Muscle layer of colon (tissue), 2 donors: Measurements from ENCODE around the gene MACROD1.

Experiments used
- H3K27ac ChIP-seq: one replicate; pipeline ENCODE4 v1.7.0; 2013; ENCODE audit warnings: low read depth, mild to moderate bottlenecking, low read length, moderate library complexity
- H3K27me3 ChIP-seq, 2 donors: one replicate each; pipeline ENCODE4 v1.7.0; 2013; ENCODE audit warnings: low read length in 2 of 2, mild to moderate bottlenecking in 2 of 2; ENCODE audit not compliant: insufficient read depth in 2 of 2, control insufficient read depth in 1 of 2
- H3K36me3 ChIP-seq: one replicate; pipeline ENCODE4 v1.7.0; 2013; ENCODE audit warnings: mild to moderate bottlenecking, low read length; ENCODE audit not compliant: insufficient read depth
- H3K4me1 ChIP-seq: one replicate; pipeline ENCODE4 v1.7.0; 2013; ENCODE audit warnings: mild to moderate bottlenecking, low read length; ENCODE audit not compliant: insufficient read depth
- H3K4me3 ChIP-seq, 2 donors: one replicate each; pipeline ENCODE4 v1.7.0; 2013; ENCODE audit warnings: low read length in 2 of 2, low read depth in 1 of 2, mild to moderate bottlenecking in 1 of 2, moderate library complexity in 1 of 2
- H3K9ac ChIP-seq: one replicate; pipeline ENCODE4 v1.7.0; 2013; ENCODE audit warnings: low read length
- H3K9me3 ChIP-seq: one replicate; pipeline ENCODE4 v1.7.0; 2013; ENCODE audit warnings: mild to moderate bottlenecking, low read length
- donor health status: abdominal sarcoma.
- donor health status: Adenocarcinoma of cecum.

MACROD1 gene

DNA sequence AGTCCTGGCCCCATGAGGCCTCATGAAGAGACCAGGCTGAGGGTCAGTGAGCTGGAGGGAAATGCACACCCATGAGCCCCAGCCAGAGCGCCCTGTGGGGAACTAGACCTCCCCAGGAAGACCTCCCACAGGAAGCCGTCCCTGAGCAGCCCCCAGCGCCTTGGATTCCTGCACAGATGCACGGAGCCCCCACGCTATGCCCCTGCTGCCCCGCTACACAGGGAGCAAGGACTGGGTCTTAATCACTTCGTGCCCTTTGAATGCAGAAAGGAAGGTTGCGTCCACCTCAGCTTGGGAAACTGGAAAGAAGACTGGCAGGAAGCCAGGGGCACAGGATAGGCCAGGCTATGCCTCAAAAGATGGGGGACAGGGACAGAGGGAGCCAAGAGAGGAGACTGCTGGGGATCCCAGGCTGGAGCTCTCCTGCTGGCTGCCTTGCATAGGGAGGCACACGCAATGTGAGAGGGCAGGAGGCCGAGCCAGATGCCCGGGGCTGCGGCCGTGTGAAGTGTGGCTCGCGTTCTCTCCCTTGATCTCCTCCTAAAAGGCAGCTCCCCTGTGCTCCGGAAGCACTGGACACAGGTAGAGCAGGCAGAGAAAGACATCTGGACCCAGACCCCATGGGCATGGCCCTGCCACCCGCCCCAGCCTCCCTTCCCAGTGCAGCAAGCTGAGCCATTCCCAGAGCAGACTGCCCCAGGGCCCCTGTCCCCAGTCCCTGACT is 32.8 kb downstream of the MACROD1 start:
- Histone ChIP-seq H3K27ac (no peak overlapping the region), H3K4me1 (peaks cover 3% of the 10 kb centered on the region), H3K9ac (no peak overlapping the region), H3K9me3 (no peaks in the 10 kb centered on the region), H3K4me3 (no peak overlapping the region), H3K36me3 (no peaks in the 10 kb centered on the region), H3K27me3 (no peaks in the 10 kb centered on the region)

DNA sequence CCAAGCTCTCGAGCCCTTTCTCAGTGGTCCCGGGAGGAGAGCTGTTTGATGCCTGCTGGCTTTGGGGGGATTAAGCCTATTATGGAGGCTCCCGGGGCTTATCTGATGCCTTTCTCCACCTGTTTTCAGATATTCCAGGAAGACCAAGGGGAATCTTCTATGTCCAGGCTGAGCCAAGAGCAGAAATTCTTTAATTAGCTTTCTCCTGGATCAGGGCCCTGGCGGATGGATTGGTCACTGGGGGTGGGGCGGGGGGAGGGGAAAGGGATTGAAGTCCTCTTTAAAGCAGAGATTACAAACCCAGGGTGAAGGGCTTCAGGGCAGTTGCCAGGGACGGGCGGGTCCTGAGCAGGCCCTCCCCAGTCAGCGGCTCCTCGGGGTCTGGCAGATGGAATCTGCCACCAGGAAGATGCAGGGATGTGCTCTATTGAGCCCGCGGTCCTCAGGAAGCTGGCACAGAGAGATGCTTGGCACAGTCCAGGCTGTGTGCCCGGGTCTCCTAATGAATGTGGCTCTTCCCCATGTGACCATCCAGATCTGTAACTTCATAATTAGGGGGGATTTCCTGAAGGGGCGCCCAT is 33.6 kb downstream of the MACROD1 start:
- no peak overlapping the region for H3K4me3 ChIP-seq
- no peaks in the 10 kb centered on the region for H3K27me3 ChIP-seq
- no peak overlapping the region for H3K27ac ChIP-seq
- no peaks in the 10 kb centered on the region for H3K4me1 ChIP-seq
- no peak overlapping the region for H3K9ac ChIP-seq
- no peaks in the 10 kb centered on the region for H3K9me3 ChIP-seq
- no peaks in the 10 kb centered on the region for H3K36me3 ChIP-seq

DNA sequence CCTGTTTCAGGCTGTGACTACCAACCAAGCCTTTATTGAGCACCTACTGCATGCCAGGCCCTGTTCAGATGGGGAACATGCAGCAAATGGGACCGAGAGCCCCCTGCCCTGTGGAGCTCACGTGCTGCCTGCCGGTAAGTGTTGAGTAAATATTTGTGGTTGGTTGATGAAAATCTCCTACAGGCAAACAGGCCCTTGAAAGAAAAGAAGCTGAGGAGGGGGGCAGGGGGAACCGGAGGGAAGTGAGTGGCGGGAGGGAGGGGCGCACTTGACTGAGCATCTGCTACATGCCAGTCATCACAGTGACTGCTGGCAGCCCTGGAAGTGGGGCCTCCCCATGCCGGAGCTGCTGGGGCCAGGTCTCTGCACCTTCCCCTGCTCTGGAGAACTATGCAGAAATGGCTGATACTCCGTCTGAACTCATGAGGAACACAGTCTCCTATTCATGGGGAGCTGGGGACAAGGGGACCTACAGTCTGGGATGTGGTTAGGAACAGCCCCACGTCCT is 34.2 kb downstream of the MACROD1 start:
- H3K27me3 ChIP-seq, result no peaks in the 10 kb centered on the region
- H3K9me3 ChIP-seq, result no peaks in the 10 kb centered on the region
- no peaks in the 10 kb centered on the region for H3K36me3 ChIP-seq
- no peak overlapping the region for H3K4me3 ChIP-seq
- H3K4me1 ChIP-seq, result no peaks in the 10 kb centered on the region
- no peak overlapping the region for H3K27ac ChIP-seq
- no peak overlapping the region for H3K9ac ChIP-seq

DNA sequence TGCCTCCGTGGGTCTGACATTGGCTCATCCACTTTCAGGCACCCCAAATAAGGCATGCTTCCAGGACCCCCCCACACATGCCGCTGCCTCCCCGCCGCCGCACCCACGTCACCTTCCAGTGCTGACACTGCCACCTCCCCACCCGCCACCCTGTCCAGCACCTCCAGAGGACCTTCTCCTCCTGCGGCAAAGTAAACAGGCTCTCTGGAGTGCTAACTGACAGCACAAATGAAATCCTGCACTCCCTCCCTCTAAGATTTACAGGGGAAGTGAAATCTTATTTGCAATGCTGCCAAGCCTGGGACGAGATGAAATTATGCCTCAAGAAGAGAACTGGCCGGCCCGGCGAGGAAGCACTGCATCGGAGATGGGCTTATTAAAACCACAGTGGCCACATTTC is 35.3 kb downstream of the MACROD1 start:
- Histone ChIP-seq H3K36me3 (no peaks in the 10 kb centered on the region), H3K27ac (no peak overlapping the region), H3K9ac (no peak overlapping the region), H3K27me3 (no peaks in the 10 kb centered on the region), H3K4me1 (no peaks in the 10 kb centered on the region), H3K4me3 (no peak overlapping the region), H3K9me3 (no peaks in the 10 kb centered on the region)

DNA sequence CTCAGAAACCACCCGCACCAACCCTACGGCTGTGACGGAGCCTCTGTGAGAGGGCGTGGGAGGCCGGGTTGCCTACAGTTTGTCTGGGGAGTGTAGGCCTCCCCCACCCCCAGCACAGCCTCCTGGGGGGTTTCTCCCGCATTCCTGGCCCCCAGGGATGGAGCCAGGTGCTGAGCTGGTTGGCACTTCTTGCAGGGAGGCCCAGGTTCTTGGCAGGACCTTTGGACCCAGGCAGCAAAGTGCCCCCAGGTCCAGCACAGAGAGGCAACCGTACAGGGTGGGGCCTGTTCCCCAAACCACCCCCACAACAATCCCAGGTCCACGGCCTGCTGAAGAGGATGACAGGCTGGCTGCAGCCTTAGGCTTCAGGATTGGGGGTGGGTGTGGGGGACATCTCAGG is 36.5 kb downstream of the MACROD1 start:
- Histone ChIP-seq H3K4me3 (no peak overlapping the region), H3K9ac (no peak overlapping the region), H3K36me3 (no peaks in the 10 kb centered on the region), H3K27ac (no peak overlapping the region), H3K4me1 (no peaks in the 10 kb centered on the region), H3K9me3 (no peaks in the 10 kb centered on the region), H3K27me3 (no peaks in the 10 kb centered on the region)

DNA sequence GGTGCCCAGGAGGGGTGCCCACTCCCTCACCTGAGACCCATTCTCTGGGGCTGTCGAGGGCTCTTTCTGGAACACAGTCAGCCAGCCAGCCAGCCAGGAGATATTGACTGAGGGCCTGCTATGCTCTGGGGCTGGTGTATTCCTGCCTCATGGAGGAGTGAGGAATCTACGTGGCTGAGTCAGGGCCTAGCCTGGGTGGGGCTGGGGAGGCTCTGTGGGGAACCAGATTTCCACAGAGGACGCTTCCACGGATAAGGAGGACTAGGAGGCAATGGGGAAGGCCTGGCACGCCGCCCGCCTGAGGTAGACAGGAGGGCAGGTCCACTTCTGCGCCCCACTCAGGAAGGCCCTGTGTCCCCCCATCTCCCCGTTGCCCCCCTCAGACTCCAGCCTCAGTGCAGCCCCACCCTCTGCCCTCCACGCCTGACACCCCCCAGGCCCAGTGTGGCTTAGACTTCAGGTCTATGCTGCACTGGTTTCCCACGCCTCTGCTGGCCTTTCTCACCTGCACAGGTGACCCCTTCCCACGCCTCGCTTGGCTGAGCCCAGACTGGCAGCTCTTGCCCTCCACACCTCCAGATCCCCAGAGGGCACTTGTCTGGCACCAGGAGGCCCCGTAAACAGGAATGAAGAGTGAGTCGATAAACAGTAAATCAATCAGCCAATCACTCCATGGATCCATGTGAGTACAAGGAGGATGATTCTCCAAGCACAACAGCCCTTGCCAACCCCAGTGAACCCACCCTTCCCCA is 37.5 kb downstream of the MACROD1 start:
- H3K9me3 ChIP-seq, result no peaks in the 10 kb centered on the region
- H3K4me1 ChIP-seq, result peaks cover 4% of the 10 kb centered on the region
- H3K9ac ChIP-seq, result no peak overlapping the region
- H3K4me3 ChIP-seq, result no peak overlapping the region
- no peaks in the 10 kb centered on the region for H3K27me3 ChIP-seq
- no peak overlapping the region for H3K27ac ChIP-seq
- no peaks in the 10 kb centered on the region for H3K36me3 ChIP-seq

DNA sequence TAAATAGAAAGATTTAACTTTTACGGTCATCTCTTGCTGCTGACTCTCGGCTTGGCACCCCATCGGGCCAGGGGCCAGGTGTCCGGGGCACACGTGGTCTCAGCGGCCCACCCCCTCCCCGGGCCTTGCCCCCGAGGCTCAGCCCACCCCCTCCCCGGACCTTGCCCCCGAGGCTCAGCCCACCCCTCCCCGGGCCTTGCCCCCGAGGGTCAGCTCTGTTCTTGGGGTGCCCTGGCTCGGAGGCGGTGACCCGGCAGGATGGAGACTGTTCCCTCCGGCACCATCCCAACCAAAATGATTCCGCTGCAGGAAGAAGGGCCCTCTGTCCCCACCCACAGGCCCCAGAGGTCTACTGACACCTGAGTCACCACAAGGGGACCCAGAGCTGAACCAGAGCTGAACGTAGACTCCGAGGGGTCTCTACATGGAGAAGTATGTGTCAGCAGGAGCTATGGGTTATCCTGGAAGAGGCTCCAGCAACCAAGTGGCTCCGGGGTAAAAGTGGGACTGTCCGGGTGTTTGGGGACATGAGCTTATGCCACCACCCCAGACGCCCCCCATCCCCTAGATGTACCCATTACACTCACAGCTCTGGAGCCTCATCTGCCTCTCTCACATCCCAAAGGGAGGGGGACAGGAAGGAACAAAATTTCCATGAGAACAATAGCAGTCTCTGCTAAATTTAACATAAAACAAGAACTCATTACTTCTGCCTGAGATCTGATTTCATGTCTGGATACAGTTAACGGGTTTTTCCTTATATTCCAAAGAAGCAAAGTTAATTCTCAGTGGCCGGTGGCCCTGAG is 38.4 kb downstream of the MACROD1 start:
- Histone ChIP-seq H3K4me3 (no peak overlapping the region), H3K9me3 (no peaks in the 10 kb centered on the region), H3K27ac (no peak overlapping the region), H3K27me3 (no peaks in the 10 kb centered on the region), H3K36me3 (no peaks in the 10 kb centered on the region), H3K9ac (no peak overlapping the region), H3K4me1 (peaks cover 9% of the 10 kb centered on the region)

DNA sequence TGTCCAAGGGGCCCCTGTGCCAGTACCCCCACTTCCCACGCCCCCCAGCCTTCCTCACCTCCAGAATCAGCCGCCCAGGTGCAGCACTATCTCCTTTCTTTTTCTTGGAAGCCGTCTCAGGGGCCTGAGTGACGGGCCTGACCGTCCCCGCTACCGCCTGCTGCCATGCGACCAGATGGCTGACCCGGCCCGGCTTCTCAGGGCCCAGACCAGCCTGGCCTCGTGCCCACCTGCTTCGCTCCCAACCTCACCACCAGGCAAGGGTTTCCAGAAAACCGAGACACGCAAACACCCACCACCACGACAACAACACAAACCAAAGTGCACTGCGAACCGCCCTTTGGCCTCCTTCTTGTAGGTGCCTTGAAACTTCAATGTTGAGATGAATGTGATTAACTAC is 39.1 kb downstream of the MACROD1 start:
- no peak overlapping the region for H3K9ac ChIP-seq
- H3K27ac ChIP-seq, result no peak overlapping the region
- no peaks in the 10 kb centered on the region for H3K27me3 ChIP-seq
- H3K9me3 ChIP-seq, result no peaks in the 10 kb centered on the region
- no peaks in the 10 kb centered on the region for H3K36me3 ChIP-seq
- no peak overlapping the region for H3K4me3 ChIP-seq
- peaks cover 12% of the 10 kb centered on the region for H3K4me1 ChIP-seq

DNA sequence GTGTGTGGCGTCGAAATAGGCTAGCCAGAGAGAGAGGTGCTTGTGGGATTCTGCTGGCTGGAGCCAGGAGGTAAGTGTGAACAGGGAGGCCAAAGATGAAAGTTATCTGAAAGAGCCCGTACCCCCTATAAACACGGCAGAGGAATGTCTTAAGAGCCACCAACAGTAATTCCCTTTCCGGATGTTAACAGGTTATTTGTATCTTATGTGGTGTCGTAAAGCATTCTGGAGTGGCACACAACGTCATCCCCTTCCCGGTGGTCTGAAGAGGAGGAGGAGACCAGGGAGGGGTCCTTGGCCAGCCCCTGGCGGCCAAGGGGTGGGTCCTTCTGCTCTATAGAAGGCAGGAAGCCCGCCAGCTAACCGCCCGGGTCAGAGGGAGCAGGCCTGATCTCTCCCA is 39.5 kb downstream of the MACROD1 start:
- Histone ChIP-seq H3K27ac (no peak overlapping the region), H3K4me1 (peaks cover 14% of the 10 kb centered on the region), H3K4me3 (no peak overlapping the region), H3K9ac (no peak overlapping the region), H3K9me3 (no peaks in the 10 kb centered on the region), H3K36me3 (no peaks in the 10 kb centered on the region), H3K27me3 (no peaks in the 10 kb centered on the region)

DNA sequence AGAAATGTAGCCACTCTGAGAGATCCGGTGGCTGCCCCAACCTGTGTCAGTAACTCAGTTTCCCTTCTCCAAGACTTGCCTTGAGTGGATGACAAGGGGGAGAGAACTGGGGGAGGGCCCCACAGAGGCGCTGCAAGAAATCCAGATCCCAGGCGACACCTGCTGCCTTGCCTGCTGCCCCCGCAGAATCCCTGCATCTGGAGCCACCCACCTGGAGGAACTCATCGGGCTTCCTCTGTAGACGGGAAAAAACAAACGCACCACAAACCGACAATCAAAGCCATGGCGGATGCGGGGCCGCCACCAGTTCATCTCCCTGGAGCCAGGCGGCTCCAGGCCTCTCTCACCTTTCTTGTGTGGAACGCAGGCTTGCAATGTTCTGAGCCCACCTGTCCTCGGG is 40.2 kb downstream of the MACROD1 start:
- Histone ChIP-seq H3K4me3 (no peak overlapping the region), H3K9ac (no peak overlapping the region), H3K36me3 (no peaks in the 10 kb centered on the region), H3K4me1 (peaks cover 21% of the 10 kb centered on the region), H3K9me3 (no peaks in the 10 kb centered on the region), H3K27me3 (no peaks in the 10 kb centered on the region), H3K27ac (no peak overlapping the region)

DNA sequence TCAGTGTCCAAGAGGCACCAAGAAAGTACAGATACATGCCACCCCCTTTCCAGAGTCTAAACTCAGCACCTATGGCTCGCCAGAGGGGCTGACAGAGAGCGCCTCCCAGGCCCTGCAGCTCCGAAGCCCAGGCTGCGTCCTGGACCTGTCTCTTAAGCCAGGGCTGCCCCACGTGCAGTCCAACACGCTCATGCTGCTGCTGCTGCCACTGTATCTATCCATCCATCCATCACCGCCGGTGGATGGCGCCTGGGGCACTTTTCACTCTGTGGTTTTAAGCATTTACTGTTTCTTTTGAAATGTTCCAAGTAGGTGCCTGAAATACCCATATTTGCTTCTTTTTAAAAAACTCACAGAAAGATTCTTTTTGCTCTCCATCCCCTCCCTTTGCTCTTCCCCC is 41.8 kb downstream of the MACROD1 start:
- Histone ChIP-seq H3K4me1 (peaks cover 24% of the 10 kb centered on the region), H3K9ac (no peak overlapping the region), H3K9me3 (no peaks in the 10 kb centered on the region), H3K4me3 (no peak overlapping the region), H3K36me3 (no peaks in the 10 kb centered on the region), H3K27ac (no peak overlapping the region), H3K27me3 (no peaks in the 10 kb centered on the region)
